ENCODE measurements around the gene NADK2.
"Not testable (repeated sequence)": the region's sequence is repeated elsewhere in the genome, so short reads cannot be mapped to it uniquely, and the experiment has no call there.

- TF ChIP-seq EZH2phosphoT487 (IDR thresholded peaks at IDR 0.05; ENCODE audit: low read depth); CTCF (IDR thresholded peaks at IDR 0.05; ENCODE audit: low read depth, low read length): not testable (repeated sequence)
These were observed 42.9 kb downstream of the NADK2 start for GRCh38 chr5:36198783-36199182.

Data from OCI-LY3 (cell line).